T-helper 1 cell treated with Interleukin-12 subunit alpha and Interleukin-12 subunit beta and Interleukin-4 antibody, amounts not matched to agents 30 ng/mL and 1 ng/mL, for 36 hours (primary cell): Measurements from ENCODE around the gene KLHL22. TPM values are rescaled to one million over a fixed set of nuclear protein-coding genes. Genes with fewer than 3 reads are reported as not detected.

Source experiments
- total RNA-seq: library from RNA; stranded (reverse); gene quantifications from 2 replicates; pipeline ENCODE4 v1.2.3, GENCODE V29; 2022

KLHL22 gene
- total RNA-seq, 1 donor from 2014 or later: 29.7 TPM

Other genes with a start within 250 kb of the KLHL22 start
- gene RTN4R, start 227.5 kb downstream of the KLHL22 start, total RNA-seq: 1.4 and 2.0 TPM in 2 replicates
- gene DGCR6L, start 175.7 kb downstream of the KLHL22 start, total RNA-seq: 44.5 and 45.4 TPM in 2 replicates
- 7.4 and 9.2 TPM in 2 replicates for gene ZNF74, start 101.6 kb downstream of the KLHL22 start, total RNA-seq
- gene SCARF2, start 58.0 kb downstream of the KLHL22 start, total RNA-seq: 0.61 and 0.86 TPM in 2 replicates
- gene MED15, start 11.8 kb upstream of the KLHL22 start, total RNA-seq: 151 and 165 TPM in 2 replicates